Skin epidermis (tissue), 12 donors: ENCODE results near the gene RIN3.
A peak's percentile ranks its signal among the peaks of the same experiment; 100 is the strongest.
"Not testable (repeated sequence)": the region's sequence is repeated elsewhere in the genome, so short reads cannot be mapped to it uniquely, and the experiment has no call there.

Experiments used
- H3K27ac ChIP-seq, 21 experiments: fragments of 200-600 bp; sonication (generic) in 11 of 21; one replicate each; pipeline ENCODE4 v1.5.0; 2020; ENCODE audit warnings: mild to moderate bottlenecking in 3 of 21, inconsistent platforms in 2 of 21, moderate library complexity in 2 of 21
- H3K4me3 ChIP-seq, 7 experiments: fragments of 200-600 bp; sonication (generic) in 2 of 7; one replicate each; pipeline ENCODE4 v1.5.0; 2020; ENCODE audit warnings: inconsistent platforms in 2 of 7, mild to moderate bottlenecking in 2 of 7, moderate library complexity in 1 of 7

RIN3 gene

GRCh38 chr14:92521058-92521415, 7.5 kb downstream of the RIN3 start:
- H3K27ac ChIP-seq = no peak overlapping the region
- no peak overlapping the region for H3K4me3 ChIP-seq

- Histone ChIP-seq H3K4me3 (no peak overlapping the region), H3K27ac (peak overlapping the region in 1 of 21 experiments; percentile 26)
Observed at GRCh38 chr14:92523752-92524151, 10.2 kb downstream of the RIN3 start.

GRCh38 chr14:92524602-92525185, 11.1 kb downstream of the RIN3 start:
- Histone ChIP-seq H3K4me3 (no peak overlapping the region), H3K27ac (peak overlapping the region in 3 of 21 experiments; percentile 26 to 29 (median 28))

GRCh38 chr14:92525322-92526095, 11.9 kb downstream of the RIN3 start:
- Histone ChIP-seq H3K27ac (peak overlapping the region in 2 of 21 experiments; percentile 21 to 29), H3K4me3 (no peak overlapping the region)

GRCh38 chr14:92527721-92528120, 14.1 kb downstream of the RIN3 start:
- Histone ChIP-seq H3K4me3 (no peak overlapping the region), H3K27ac (peak overlapping the region in 1 of 21 experiments; percentile 3)

- no peak overlapping the region for H3K4me3 ChIP-seq
- H3K27ac ChIP-seq = no peak overlapping the region
Observed at GRCh38 chr14:92528486-92529100, 15.0 kb downstream of the RIN3 start.

- no peak overlapping the region for H3K4me3 ChIP-seq
- H3K27ac ChIP-seq = peak overlapping the region in 1 of 21 experiments; percentile 78
Observed at GRCh38 chr14:92529903-92530302, 16.3 kb downstream of the RIN3 start.

GRCh38 chr14:92531106-92531873, 17.7 kb downstream of the RIN3 start:
- peak overlapping the region in 10 of 21 experiments; percentile 25 to 78 (median 54) for H3K27ac ChIP-seq
- no peak overlapping the region for H3K4me3 ChIP-seq

GRCh38 chr14:92532490-92533163, 19.0 kb downstream of the RIN3 start:
- peak overlapping the region in 10 of 21 experiments; percentile 10 to 78 (median 54) for H3K27ac ChIP-seq

GRCh38 chr14:92534932-92535643, 21.5 kb downstream of the RIN3 start:
- H3K27ac ChIP-seq = peak overlapping the region in 3 of 21 experiments; percentile 19 to 31 (median 26)
- H3K4me3 ChIP-seq = no peak overlapping the region

More at GRCh38 chr14:92532490-92533163, 19.0 kb downstream of the RIN3 start:
- no peak overlapping the region for H3K4me3 ChIP-seq

GRCh38 chr14:92536231-92536630, 22.6 kb downstream of the RIN3 start:
- H3K27ac ChIP-seq, H3K4me3 ChIP-seq: not testable (repeated sequence)

GRCh38 chr14:92538412-92538985, 24.9 kb downstream of the RIN3 start:
- Histone ChIP-seq H3K27ac (peak overlapping the region in 8 of 21 experiments; percentile 63 to 95 (median 74)), H3K4me3 (no peak overlapping the region)

GRCh38 chr14:92539419-92539818, 25.8 kb downstream of the RIN3 start:
- peak overlapping the region in 20 of 21 experiments; percentile 13 to 95 (median 73) for H3K27ac ChIP-seq
- no peak overlapping the region for H3K4me3 ChIP-seq

- H3K27ac ChIP-seq = peak overlapping the region in 20 of 21 experiments; percentile 13 to 95 (median 73)
- no peak overlapping the region for H3K4me3 ChIP-seq
Observed at GRCh38 chr14:92539875-92540274, 26.3 kb downstream of the RIN3 start.

- H3K27ac ChIP-seq = peak overlapping the region in 20 of 21 experiments; percentile 13 to 95 (median 73)
- H3K4me3 ChIP-seq = no peak overlapping the region
Observed at GRCh38 chr14:92540472-92541048, 27.0 kb downstream of the RIN3 start.

- no peak overlapping the region for H3K4me3 ChIP-seq
Observed at GRCh38 chr14:92542766-92543554, 29.4 kb downstream of the RIN3 start.

GRCh38 chr14:92544051-92544720, 30.6 kb downstream of the RIN3 start:
- Histone ChIP-seq H3K4me3 (no peak overlapping the region), H3K27ac (peak overlapping the region in 1 of 21 experiments; percentile 31)

More at GRCh38 chr14:92542766-92543554, 29.4 kb downstream of the RIN3 start:
- H3K27ac ChIP-seq = peak overlapping the region in 1 of 21 experiments; percentile 6
